ENCODE measurements around the gene EPHB2.

DNA sequence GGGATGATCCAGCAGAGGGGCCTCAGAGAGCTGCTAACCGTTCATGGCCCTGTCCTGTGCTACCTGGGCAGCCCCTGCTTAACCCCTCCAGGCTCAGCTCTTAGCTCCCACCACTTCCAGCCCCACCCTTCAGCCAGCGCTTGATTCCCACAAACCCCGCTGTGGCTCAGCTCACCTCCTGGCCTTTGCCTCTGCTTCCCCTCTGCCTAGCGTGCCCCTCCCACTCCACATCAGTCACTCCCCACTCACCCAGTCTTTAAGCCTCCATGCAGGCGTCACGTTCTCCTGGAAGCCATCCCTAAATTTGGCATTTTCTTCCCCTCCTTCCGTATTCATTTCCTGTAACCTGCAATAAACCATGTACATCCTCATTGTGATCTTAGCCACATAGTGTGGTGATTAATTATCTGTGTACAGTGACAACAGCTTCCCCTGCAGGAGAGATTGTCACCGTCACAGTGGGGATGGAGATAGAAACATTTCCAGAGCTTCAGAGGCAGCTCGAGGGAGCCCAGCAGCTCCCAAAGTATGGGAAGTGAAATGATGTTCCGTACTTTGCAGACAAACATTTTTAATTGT lies 65.5 kb downstream of the EPHB2 start:
- TF ChIP-seq, protein P1, sequence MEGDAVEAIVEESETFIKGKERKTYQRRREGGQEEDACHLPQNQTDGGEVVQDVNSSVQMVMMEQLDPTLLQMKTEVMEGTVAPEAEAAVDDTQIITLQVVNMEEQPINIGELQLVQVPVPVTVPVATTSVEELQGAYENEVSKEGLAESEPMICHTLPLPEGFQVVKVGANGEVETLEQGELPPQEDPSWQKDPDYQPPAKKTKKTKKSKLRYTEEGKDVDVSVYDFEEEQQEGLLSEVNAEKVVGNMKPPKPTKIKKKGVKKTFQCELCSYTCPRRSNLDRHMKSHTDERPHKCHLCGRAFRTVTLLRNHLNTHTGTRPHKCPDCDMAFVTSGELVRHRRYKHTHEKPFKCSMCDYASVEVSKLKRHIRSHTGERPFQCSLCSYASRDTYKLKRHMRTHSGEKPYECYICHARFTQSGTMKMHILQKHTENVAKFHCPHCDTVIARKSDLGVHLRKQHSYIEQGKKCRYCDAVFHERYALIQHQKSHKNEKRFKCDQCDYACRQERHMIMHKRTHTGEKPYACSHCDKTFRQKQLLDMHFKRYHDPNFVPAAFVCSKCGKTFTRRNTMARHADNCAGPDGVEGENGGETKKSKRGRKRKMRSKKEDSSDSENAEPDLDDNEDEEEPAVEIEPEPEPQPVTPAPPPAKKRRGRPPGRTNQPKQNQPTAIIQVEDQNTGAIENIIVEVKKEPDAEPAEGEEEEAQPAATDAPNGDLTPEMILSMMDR (conservative IDR thresholded peaks at IDR 0.05; ENCODE audit: low read length), result no peak
- TF ChIP-seq EZH2phosphoT487 (IDR thresholded peaks at IDR 0.05; ENCODE audit: borderline replicate concordance), result no peak

Measured in Loucy (cell line).